Activated T-cell treated with anti-CD3 and anti-CD28 coated beads, Interleukin-2, amount 50 U/mL, for 72 hours (primary cell): ENCODE measurements around the gene LST1. TPM values are rescaled to one million over a fixed set of nuclear protein-coding genes. Genes with fewer than 3 reads are reported as not detected.

Experiments
- ATAC-seq, 2 donors: fragments of 150-1000 bp; cut with Tn5 transposase; replicated peaks in 1 of 2; 2 replicates each; pipeline ENCODE4 v1.10.0; 2021; ENCODE audit warnings: moderate library complexity in 2 of 2, mild to moderate bottlenecking in 1 of 2
- DNase-seq, 2 donors: peaks; one replicate each; pipeline ENCODE4 v3.0.0; 2021 to 2022; ENCODE audit warnings: mixed read lengths in 1 of 2
- H3K27ac Mint-ChIP-seq: one replicate; pipeline ENCODE4 v1.8.0; 2022; ENCODE audit warnings: mild to moderate bottlenecking, moderate library complexity, mixed read lengths
- H3K27me3 Mint-ChIP-seq: one replicate; pipeline ENCODE4 v1.8.0; 2022; ENCODE audit warnings: low read depth, mixed read lengths
- H3K36me3 Mint-ChIP-seq, 2 donors: one replicate each; pipeline ENCODE4 v1.8.0; 2022; ENCODE audit warnings: mixed read lengths in 2 of 2, mild to moderate bottlenecking in 1 of 2; ENCODE audit not compliant: insufficient read depth in 2 of 2
- H3K4me1 Mint-ChIP-seq: one replicate; pipeline ENCODE4 v1.8.0; 2022; ENCODE audit warnings: low read depth, mixed read lengths
- H3K4me3 Mint-ChIP-seq, 2 donors: one replicate each; pipeline ENCODE4 v1.8.0; 2022; ENCODE audit warnings: mild to moderate bottlenecking in 2 of 2, mixed read lengths in 2 of 2, moderate library complexity in 2 of 2
- H3K9me3 Mint-ChIP-seq, 2 donors: one replicate each; pipeline ENCODE4 v1.8.0; 2022; ENCODE audit warnings: mixed read lengths in 2 of 2
- total RNA-seq, 2 donors: library from RNA; stranded (reverse); gene quantifications; one replicate each; pipeline ENCODE4 v1.2.3, GENCODE V29; 2022

The LST1 gene
- total RNA-seq, result 10 to 100 TPM; 24.6 to 27.0 TPM

GRCh38 chr6:31586008-31586407, at the start of gene LST1:
TSS of gene LST1 (plus strand) at chr6:31586277. CDS start at chr6:31587300, 1,023 bp downstream.
- Mint-ChIP-seq H3K4me3 (peak within 1 kb of the TSS; percentile 80 to 83), H3K4me1 (peaks cover 81% of the 10 kb centered on the region), H3K9me3 (no peaks in the 10 kb centered on the region), H3K27me3 (no peaks in the 10 kb centered on the region), H3K27ac (peak within 1 kb of the TSS; percentile 95), H3K36me3 (peaks cover 7 to 8% of the 10 kb centered on the region in 2 donors)
- ATAC-seq (peak in 1 of 2 donors; percentile 5), DNase-seq (no peak)

- H3K36me3 Mint-ChIP-seq, result peaks cover 41 to 70% of the 10 kb centered on the region in 2 donors
- no peaks in the 10 kb centered on the region for H3K27me3 Mint-ChIP-seq
- H3K4me1 Mint-ChIP-seq, result peaks cover 56% of the 10 kb centered on the region
- H3K9me3 Mint-ChIP-seq, result no peaks in the 10 kb centered on the region
- DNase-seq, result no peak
- H3K4me3 Mint-ChIP-seq, result peak overlapping the region; percentile 83 to 99
- no peak for ATAC-seq
- peak overlapping the region; percentile 96 for H3K27ac Mint-ChIP-seq
These were observed 47.2 kb upstream of the LST1 start for GRCh38 chr6:31538805-31539400.

GRCh38 chr6:31540640-31541039, 45.4 kb upstream of the LST1 start:
- ATAC-seq (no peak), DNase-seq (no peak)
- H3K4me3 Mint-ChIP-seq, result peak overlapping the region; percentile 83 to 99
- H3K9me3 Mint-ChIP-seq, result no peaks in the 10 kb centered on the region
- H3K4me1 Mint-ChIP-seq, result peaks cover 48% of the 10 kb centered on the region
- H3K27ac Mint-ChIP-seq, result peak overlapping the region; percentile 96
- H3K27me3 Mint-ChIP-seq, result no peaks in the 10 kb centered on the region
- H3K36me3 Mint-ChIP-seq, result peaks cover 34 to 53% of the 10 kb centered on the region in 2 donors

DNA sequence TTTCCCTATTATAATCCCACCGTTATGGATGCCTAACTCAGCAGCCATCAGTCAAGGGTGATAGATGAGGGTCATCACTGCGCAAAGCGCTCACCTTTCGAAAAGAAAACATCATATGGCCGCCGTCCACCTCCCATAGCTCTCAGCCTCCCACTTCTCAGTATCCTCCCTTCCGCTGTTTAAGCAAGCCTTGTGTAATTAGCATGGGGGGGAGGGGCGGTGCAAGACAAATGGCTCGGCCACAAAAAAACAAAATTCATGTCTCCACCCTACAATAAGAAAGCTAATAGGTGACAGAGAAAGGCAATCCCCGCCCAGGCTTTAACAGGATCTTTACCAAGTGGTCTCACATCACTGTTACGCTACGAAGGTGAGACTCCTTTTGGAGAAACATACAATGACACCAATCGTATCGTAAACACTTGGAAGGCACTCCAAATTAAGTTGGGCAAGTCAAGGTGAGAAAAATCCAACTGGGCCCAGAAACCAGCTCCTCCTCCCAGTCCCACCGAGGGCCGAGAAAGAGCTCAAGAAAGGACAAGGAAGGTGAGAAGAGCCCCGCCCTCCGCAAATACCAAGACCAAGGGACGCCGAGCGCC, 44.9 kb upstream of the LST1 start:
- peak; percentile 8 to 12 for ATAC-seq
- peak; percentile 60 to 70 for DNase-seq
- no peaks in the 10 kb centered on the region for H3K27me3 Mint-ChIP-seq
- peak overlapping the region; percentile 83 to 99 for H3K4me3 Mint-ChIP-seq
- no peaks in the 10 kb centered on the region for H3K9me3 Mint-ChIP-seq
- peaks cover 32 to 48% of the 10 kb centered on the region in 2 donors for H3K36me3 Mint-ChIP-seq
- H3K27ac Mint-ChIP-seq, result peak overlapping the region; percentile 96
- peaks cover 48% of the 10 kb centered on the region for H3K4me1 Mint-ChIP-seq

DNA sequence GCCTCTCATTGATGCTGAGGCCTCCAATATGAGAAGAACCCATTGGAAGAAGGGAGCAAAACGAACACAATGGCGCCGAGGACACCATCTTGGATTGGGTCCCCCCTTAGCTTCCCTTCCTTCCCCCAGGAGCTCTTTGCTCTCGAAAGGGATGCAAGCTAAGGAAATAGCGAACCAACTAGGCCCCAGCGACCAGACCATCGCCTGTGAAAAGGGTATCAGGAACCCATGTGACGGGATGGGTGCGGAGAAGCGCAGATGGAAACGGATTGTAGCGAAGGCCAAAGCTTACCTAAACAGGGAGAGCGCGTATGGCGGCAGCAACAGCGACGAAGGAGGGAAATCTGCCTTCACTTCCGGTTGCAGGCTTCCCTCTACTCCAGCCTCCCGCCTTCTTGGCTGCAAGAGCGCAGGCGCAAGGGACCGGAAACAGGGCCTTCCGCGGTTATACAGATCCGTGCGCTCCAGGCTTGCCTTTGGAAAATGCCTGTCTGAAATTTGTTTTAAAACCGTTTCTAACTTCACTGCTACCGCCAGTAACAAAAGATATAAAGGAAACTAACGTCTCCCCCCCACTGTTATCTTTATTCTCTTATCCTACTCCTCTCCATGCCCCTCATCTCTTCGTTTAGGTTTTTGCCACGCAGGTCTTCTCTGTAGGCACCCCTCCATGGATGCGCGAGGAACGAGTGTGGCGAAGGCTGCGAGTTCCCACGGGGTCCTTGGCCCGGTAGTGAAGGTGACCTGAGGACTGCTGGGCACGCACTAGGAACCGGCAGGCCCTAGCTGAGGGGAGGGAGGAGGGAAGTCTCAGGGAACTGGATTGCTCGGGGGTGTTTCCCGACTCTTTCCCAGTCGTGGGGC, 44.2 kb upstream of the LST1 start, which contains the start of gene DDX39B:
DDX39B (minus strand) TSS at position 346 of the 864 bp plus-strand sequence. CDS start 1,471 bp downstream, outside the sequence.
- peaks cover 49% of the 10 kb centered on the region for H3K4me1 Mint-ChIP-seq
- DNase-seq (peak; percentile 93 to 96), ATAC-seq (peak; percentile 79)
- peaks cover 32 to 40% of the 10 kb centered on the region in 2 donors for H3K36me3 Mint-ChIP-seq
- peak within 1 kb of the TSS; percentile 96 for H3K27ac Mint-ChIP-seq
- H3K4me3 Mint-ChIP-seq, result peak within 1 kb of the TSS; percentile 83 to 99
- no peaks in the 10 kb centered on the region for H3K9me3 Mint-ChIP-seq
- H3K27me3 Mint-ChIP-seq, result no peaks in the 10 kb centered on the region

DNA sequence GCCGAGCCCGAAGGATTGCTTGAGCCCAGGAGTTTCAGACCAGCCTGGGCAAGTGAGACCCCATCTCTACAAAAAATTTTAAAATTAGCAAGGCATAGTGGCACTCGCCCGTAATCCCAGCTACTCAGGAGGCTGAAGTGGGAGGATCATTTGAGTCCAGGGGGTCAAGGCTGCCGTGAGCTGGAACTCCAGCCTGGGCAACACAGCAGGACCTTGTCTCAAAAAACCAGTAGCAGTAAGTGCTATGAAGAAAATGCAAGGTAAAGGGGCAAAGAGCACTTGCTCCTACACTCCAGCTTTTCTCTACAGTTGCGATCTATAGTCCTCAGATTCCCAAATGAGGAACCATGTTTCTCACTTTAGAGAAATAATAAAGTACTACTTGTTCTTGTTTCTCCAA, 42.4 kb upstream of the LST1 start:
- Mint-ChIP-seq H3K9me3 (no peaks in the 10 kb centered on the region), H3K36me3 (peaks cover 25 to 33% of the 10 kb centered on the region in 2 donors), H3K4me1 (peaks cover 54% of the 10 kb centered on the region), H3K4me3 (no peak overlapping the region), H3K27me3 (no peaks in the 10 kb centered on the region), H3K27ac (no peak overlapping the region)
- DNase-seq (no peak), ATAC-seq (no peak)

- Mint-ChIP-seq H3K36me3 (peaks cover 16 to 28% of the 10 kb centered on the region in 2 donors), H3K27me3 (no peaks in the 10 kb centered on the region), H3K27ac (no peak overlapping the region), H3K4me3 (no peak overlapping the region), H3K9me3 (no peaks in the 10 kb centered on the region), H3K4me1 (peaks cover 54% of the 10 kb centered on the region)
- DNase-seq (no peak), ATAC-seq (no peak)
These were observed 41.4 kb upstream of the LST1 start for GRCh38 chr6:31544676-31545075.

GRCh38 chr6:31545291-31545690, 40.8 kb upstream of the LST1 start:
- Mint-ChIP-seq H3K27me3 (no peaks in the 10 kb centered on the region), H3K4me1 (peaks cover 50% of the 10 kb centered on the region), H3K9me3 (no peaks in the 10 kb centered on the region), H3K4me3 (peak overlapping the region; percentile 92 to 98), H3K36me3 (peaks cover 12 to 26% of the 10 kb centered on the region in 2 donors), H3K27ac (no peak overlapping the region)
- ATAC-seq (no peak), DNase-seq (no peak)

GRCh38 chr6:31546339-31546957, 39.6 kb upstream of the LST1 start, which contains the start of gene ATP6V1G2:
TSS of gene ATP6V1G2 (minus strand) at chr6:31546608. CDS start at chr6:31546559, 49 bp downstream.
- ATAC-seq (peak; percentile 74 to 75), DNase-seq (peak; percentile 92 to 93)
- peaks cover 57% of the 10 kb centered on the region for H3K4me1 Mint-ChIP-seq
- peak within 1 kb of the TSS; percentile 88 for H3K27ac Mint-ChIP-seq
- no peaks in the 10 kb centered on the region for H3K9me3 Mint-ChIP-seq
- H3K36me3 Mint-ChIP-seq, result peaks cover 5 to 15% of the 10 kb centered on the region in 2 donors
- H3K27me3 Mint-ChIP-seq, result no peaks in the 10 kb centered on the region
- H3K4me3 Mint-ChIP-seq, result peak within 1 kb of the TSS; percentile 92 to 98

- DNase-seq (peak; percentile 93 to 95), ATAC-seq (peak; percentile 86 to 87)
- no peaks in the 10 kb centered on the region for H3K9me3 Mint-ChIP-seq
- H3K36me3 Mint-ChIP-seq, result peaks cover 3 to 12% of the 10 kb centered on the region in 2 donors
- H3K27ac Mint-ChIP-seq, result peak within 1 kb of the TSS; percentile 88
- no peaks in the 10 kb centered on the region for H3K27me3 Mint-ChIP-seq
- H3K4me3 Mint-ChIP-seq, result peak within 1 kb of the TSS; percentile 92 to 98
- H3K4me1 Mint-ChIP-seq, result peaks cover 64% of the 10 kb centered on the region
These were observed 38.9 kb upstream of the LST1 start, which contains the start of gene NFKBIL1 for GRCh38 chr6:31546958-31547726. TSS of gene NFKBIL1 (plus strand) at chr6:31547608. CDS start at chr6:31547695, 87 bp downstream.

DNA sequence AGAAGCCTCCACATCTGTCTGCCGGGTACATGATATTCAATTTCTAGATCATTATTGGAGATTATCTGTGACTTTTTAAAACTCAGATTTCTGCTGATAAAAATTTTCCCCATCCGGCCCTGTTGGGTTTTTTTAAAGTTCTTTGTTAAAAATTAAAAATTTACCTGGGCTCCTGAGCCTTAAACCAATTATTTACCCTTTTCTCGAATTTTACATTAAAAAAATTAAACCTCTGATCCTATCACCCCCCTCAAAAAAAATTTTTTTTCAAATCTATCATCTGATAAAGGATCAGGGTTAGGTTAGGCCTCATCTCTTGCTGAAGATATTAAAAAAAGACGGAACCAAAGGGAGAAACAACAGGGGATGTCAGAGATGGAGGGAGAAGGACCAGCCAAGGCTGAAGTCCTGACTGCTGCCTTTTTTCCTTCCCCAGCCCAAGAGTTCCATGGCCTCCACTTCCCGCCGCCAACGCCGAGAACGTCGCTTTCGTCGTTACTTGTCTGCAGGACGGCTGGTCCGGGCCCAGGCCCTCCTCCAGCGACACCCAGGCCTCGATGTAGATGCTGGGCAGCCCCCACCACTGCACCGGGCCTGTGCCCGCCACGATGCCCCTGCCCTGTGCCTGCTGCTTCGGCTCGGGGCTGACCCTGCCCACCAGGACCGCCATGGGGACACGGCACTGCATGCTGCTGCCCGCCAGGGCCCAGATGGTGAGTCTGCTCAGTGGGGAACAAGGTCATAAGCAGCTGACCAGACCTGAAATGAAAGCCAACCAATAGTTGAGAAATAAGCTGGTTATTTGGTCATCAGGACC, 38.1 kb upstream of the LST1 start:
- DNase-seq, result no peak

More for the DNA sequence above, 38.1 kb upstream of the LST1 start:
- no peaks in the 10 kb centered on the region for H3K27me3 Mint-ChIP-seq
- no peak for ATAC-seq
- peaks cover 66% of the 10 kb centered on the region for H3K4me1 Mint-ChIP-seq
- H3K27ac Mint-ChIP-seq, result peak overlapping the region; percentile 88
- peaks cover 3 to 16% of the 10 kb centered on the region in 2 donors for H3K36me3 Mint-ChIP-seq
- H3K9me3 Mint-ChIP-seq, result no peaks in the 10 kb centered on the region
- H3K4me3 Mint-ChIP-seq, result peak overlapping the region; percentile 92 to 98
